ENCODE results near the gene FRMD4A.
"Not testable (repeated sequence)": the region's sequence is repeated elsewhere in the genome, so short reads cannot be mapped to it uniquely, and the experiment has no call there.

Gene FRMD4A

GRCh38 chr10:13950543-13950939 lies 380.2 kb downstream of the FRMD4A start:
- DNase-seq (ENCODE audit: low spot score): no peak

- DNase-seq (ENCODE audit: low spot score): no peak
These were observed 380.7 kb downstream of the FRMD4A start for GRCh38 chr10:13949844-13950542.

- DNase-seq (ENCODE audit: low spot score): no peak
These were observed 384.6 kb downstream of the FRMD4A start for GRCh38 chr10:13946209-13946460.

GRCh38 chr10:13945390-13946208 lies 385.1 kb downstream of the FRMD4A start:
- no peak for DNase-seq (ENCODE audit: low spot score)

- no peak for DNase-seq (ENCODE audit: low spot score)
These were observed 385.9 kb downstream of the FRMD4A start for GRCh38 chr10:13944823-13945222.

- DNase-seq (ENCODE audit: low spot score): no peak
These were observed 386.9 kb downstream of the FRMD4A start for GRCh38 chr10:13943735-13944398.

GRCh38 chr10:13942035-13942434 lies 388.7 kb downstream of the FRMD4A start:
- DNase-seq (ENCODE audit: low spot score): no peak

GRCh38 chr10:13939391-13939790 lies 391.3 kb downstream of the FRMD4A start:
- DNase-seq (ENCODE audit: low spot score): no peak

GRCh38 chr10:13938950-13939349 lies 391.8 kb downstream of the FRMD4A start:
- no peak for DNase-seq (ENCODE audit: low spot score)

GRCh38 chr10:13936826-13937225 lies 393.9 kb downstream of the FRMD4A start:
- DNase-seq (ENCODE audit: low spot score): no peak

GRCh38 chr10:13930120-13930519 lies 400.6 kb downstream of the FRMD4A start:
- DNase-seq (ENCODE audit: low spot score): no peak

GRCh38 chr10:13928451-13928850 lies 402.3 kb downstream of the FRMD4A start:
- DNase-seq (ENCODE audit: low spot score): no peak

GRCh38 chr10:13925971-13926780 lies 404.5 kb downstream of the FRMD4A start:
- DNase-seq (ENCODE audit: low spot score): no peak

- DNase-seq (ENCODE audit: low spot score): no peak
These were observed 406.5 kb downstream of the FRMD4A start for GRCh38 chr10:13924040-13924725.

- DNase-seq (ENCODE audit: low spot score): no peak
These were observed 408.1 kb downstream of the FRMD4A start for GRCh38 chr10:13922586-13922985.

- no peak for DNase-seq (ENCODE audit: low spot score)
These were observed 408.8 kb downstream of the FRMD4A start for GRCh38 chr10:13921941-13922340.

GRCh38 chr10:13921131-13921530 lies 409.6 kb downstream of the FRMD4A start:
- DNase-seq (ENCODE audit: low spot score): not testable (repeated sequence)

GRCh38 chr10:13920465-13920864 lies 410.3 kb downstream of the FRMD4A start:
- no peak for DNase-seq (ENCODE audit: low spot score)

- DNase-seq (ENCODE audit: low spot score): no peak
These were observed 410.7 kb downstream of the FRMD4A start for GRCh38 chr10:13920031-13920430.

GRCh38 chr10:13917791-13918190 lies 412.9 kb downstream of the FRMD4A start:
- DNase-seq (ENCODE audit: low spot score): no peak

- DNase-seq (ENCODE audit: low spot score): no peak
These were observed 414.3 kb downstream of the FRMD4A start for GRCh38 chr10:13916384-13916947.

Measured in HuH-7.5 (cell line).